HL-60/S4 treated with phorbol 12-myristate 13-acetate at 8.2 ng/mL for 4 days and 3 days (cell line): ENCODE measurements around the gene CDC14A.

Experiments
- in situ Hi-C: fragments of 300-500 bp; cut with MboI; formaldehyde crosslinking; loops from 2 replicates; pipeline ENCODE4 v1.15.0; 2022; ENCODE audit warnings: low sequenced_read_pairs

CDC14A gene

GRCh38 chr1:100441146-100441545 is 88.8 kb downstream of the CDC14A start:
- in situ Hi-C loops = no loop called here

GRCh38 chr1:100441651-100442050 is 89.3 kb downstream of the CDC14A start:
- in situ Hi-C loops = no loop called here

- in situ Hi-C loops = no loop called here
Measured at GRCh38 chr1:100443811-100444571, 91.7 kb downstream of the CDC14A start.

DNA sequence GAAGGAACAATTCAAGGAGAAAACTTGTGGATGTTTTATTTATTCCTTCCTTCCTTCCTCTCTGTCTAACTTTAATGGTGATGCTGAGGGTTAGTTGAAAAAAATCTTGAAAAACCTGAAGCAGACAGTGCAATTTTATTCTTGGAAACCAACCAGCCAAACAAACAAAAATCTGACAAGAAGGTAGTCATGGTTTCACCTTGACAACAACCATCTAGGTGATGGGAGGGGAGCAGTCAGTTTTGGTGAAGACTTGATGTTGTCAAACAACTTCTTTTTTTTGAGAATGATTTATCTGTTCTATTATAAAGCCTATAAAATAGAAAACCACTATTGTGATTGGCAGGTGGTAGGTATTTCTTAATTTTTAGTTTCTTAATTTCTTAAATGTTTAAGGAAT is 93.3 kb downstream of the CDC14A start:
- in situ Hi-C loops = no loop called here

- in situ Hi-C loops = no loop called here
Measured at GRCh38 chr1:100448366-100448765, 96.1 kb downstream of the CDC14A start.

GRCh38 chr1:100449477-100449876 is 97.2 kb downstream of the CDC14A start:
- in situ Hi-C loops = no loop called here

- in situ Hi-C loops = loop anchor here (25.0 kb wide), 1 partner anchor 640 kb away; no protein-coding TSS in a partner anchor
Measured at GRCh38 chr1:100452641-100453040, 100.3 kb downstream of the CDC14A start.

GRCh38 chr1:100455478-100456072 is 103.3 kb downstream of the CDC14A start:
- in situ Hi-C loops = loop anchor here (25.0 kb wide), 1 partner anchor 643 kb away; no protein-coding TSS in a partner anchor

DNA sequence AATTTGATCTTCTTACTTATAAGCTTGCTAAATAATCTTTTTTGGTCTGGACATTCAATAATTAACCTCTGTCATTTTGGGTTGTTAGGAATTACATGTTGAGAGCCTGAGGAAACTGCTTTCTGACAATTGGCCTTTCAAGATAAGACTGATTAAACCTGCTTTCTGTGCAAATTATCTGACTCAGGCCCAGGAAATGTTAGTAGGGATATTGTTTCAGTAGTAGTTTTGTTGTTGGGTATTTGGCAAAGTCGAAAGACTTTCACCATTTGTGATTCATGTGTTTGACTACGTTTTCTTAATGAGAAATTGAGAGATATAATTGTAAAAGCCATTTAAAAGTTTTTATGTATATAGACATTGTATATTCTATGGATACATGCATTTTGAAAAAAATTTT is 104.6 kb downstream of the CDC14A start:
- in situ Hi-C loops = loop anchor here (25.0 kb wide), 1 partner anchor 645 kb away; no protein-coding TSS in a partner anchor

- in situ Hi-C loops = loop anchor here (25.0 kb wide), 1 partner anchor 645 kb away; no protein-coding TSS in a partner anchor
Measured at GRCh38 chr1:100457683-100458082, 105.4 kb downstream of the CDC14A start.

- in situ Hi-C loops = loop anchor here (25.0 kb wide), 1 partner anchor 647 kb away; no protein-coding TSS in a partner anchor
Measured at GRCh38 chr1:100458661-100459357, 106.5 kb downstream of the CDC14A start.

DNA sequence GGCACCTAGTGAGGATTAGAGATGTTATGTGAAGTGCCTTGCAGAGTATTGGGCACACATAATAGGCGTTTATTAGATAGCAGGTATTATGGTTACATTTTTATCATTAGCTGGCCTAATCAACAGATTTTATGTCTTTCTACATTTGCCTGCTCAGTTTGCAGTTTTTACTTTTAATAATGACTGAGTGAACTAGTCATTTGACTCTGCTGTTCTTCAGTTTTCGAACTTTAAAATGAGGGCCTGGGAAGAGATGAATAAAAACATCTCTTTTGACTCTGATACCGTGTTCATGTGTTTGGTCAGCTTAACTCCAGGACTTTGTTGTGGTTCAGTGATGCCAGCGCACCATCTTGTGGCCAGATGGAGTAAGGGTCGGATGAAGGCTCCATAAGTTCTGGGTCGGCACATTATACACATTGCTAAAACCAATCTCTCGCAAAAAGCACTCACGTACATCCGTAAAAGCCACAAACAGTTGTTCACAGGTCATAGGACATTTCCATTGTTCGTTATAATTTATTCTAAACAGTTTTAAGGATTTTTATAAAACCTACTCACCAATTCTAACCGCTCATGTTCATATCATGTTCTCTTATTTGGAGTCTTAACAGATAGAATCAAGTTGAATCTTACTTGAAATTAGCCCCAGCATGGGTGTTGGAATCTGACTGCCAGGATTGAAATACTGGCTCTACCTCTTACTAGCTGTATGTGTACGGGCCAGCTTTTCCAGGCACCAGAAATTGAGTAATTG is 107.2 kb downstream of the CDC14A start:
- in situ Hi-C loops = loop anchor here (10.0 to 25.0 kb wide), 2 partner anchors 405 to 647 kb away; no protein-coding TSS in a partner anchor

GRCh38 chr1:100461222-100461621 is 108.9 kb downstream of the CDC14A start:
- in situ Hi-C loops = loop anchor here (10.0 to 25.0 kb wide), 2 partner anchors 404 to 649 kb away; no protein-coding TSS in a partner anchor

GRCh38 chr1:100462326-100463025 is 110.2 kb downstream of the CDC14A start:
- in situ Hi-C loops = loop anchor here (10.0 to 25.0 kb wide), 2 partner anchors 402 to 650 kb away; no protein-coding TSS in a partner anchor

DNA sequence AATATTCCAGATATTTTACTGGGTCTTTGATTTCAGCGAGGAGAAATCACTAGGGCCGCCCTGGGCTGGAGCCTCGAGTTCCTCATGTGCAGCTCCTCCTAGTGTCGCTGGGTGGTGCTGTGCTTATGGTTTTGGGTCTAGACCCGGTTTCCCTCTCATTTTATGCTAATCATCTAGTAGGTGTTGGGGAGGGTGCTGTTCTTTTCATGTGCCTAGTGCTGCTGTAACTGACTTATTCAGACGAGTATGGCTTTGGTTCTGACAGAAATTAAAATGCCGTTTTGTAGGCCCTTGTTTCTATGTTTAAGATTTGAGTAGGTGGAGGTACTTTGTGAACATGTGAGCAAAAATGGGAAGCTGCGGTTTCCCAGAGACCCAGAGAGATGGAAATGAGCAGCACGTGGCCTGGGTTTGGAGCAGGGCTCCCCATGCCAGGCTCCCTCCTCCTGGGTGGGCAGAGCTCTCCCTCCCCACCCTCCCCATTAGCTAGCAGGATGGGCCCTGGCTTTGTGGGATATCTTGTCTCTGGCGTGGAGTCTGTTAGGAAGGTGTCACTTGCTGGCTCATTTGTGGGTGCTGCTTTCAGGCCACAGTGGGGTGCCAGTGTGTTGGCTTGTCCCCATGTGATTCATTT is 111.6 kb downstream of the CDC14A start:
- in situ Hi-C loops = loop anchor here (10.0 to 25.0 kb wide), 2 partner anchors 401 to 652 kb away; no protein-coding TSS in a partner anchor

- in situ Hi-C loops = loop anchor here (10.0 to 25.0 kb wide), 2 partner anchors 395 to 657 kb away; no protein-coding TSS in a partner anchor
Measured at GRCh38 chr1:100469578-100469977, 117.3 kb downstream of the CDC14A start.

GRCh38 chr1:100474834-100475233 is 122.5 kb downstream of the CDC14A start:
- in situ Hi-C loops = loop anchor here (25.0 kb wide), 1 partner anchor 663 kb away; no protein-coding TSS in a partner anchor

GRCh38 chr1:100476735-100477290 is 124.5 kb downstream of the CDC14A start:
- in situ Hi-C loops = no loop called here

DNA sequence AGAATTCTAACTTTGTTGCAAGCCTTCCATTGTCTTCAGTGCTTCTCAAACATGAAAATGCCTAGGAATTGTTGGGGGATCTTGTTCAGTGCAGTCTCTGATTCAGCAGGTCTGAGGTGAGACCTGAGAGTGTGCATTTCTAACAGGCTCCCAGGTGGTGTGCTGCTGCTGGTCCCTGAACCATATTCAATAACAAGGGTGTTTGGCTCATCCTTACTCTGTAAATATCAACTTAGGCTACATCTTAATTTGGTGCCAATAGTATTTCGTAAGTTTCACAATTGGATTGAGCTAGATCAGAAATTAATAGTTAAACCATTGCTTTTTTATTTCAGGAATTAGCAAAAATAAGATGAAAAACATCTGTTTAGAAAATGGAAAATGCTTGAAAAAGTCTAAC is 126.5 kb downstream of the CDC14A start:
- in situ Hi-C loops = no loop called here
